Measurements from ENCODE around the gene PTBP3.

DNA sequence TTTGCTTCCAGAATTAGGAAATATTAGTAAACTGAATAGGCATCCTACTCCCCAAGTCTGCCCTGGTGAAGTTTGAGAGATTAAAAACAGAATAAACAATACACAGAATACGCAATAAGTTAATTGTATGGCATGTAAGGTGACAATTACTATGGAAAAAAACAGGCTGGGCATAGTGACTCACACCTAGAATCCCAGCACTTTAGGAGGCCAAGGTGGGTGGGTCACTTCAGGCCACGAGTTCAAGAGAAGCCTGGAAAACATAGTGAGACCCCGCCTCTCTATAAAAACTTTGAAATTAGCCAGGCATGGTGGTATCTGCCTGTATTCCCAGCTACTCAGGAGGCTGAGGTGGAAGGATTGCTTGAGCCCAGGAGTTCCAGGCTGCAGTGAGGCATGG is 94.1 kb downstream of the PTBP3 start:
- no peak for TF ChIP-seq ATF1 (CRISPR knock-in tag; IDR thresholded peaks at IDR 0.05)
- TF ChIP-seq ELF4 (CRISPR knock-in tag; IDR thresholded peaks at IDR 0.05; ENCODE audit: low read depth): no peak
- TF ChIP-seq, protein P1, sequence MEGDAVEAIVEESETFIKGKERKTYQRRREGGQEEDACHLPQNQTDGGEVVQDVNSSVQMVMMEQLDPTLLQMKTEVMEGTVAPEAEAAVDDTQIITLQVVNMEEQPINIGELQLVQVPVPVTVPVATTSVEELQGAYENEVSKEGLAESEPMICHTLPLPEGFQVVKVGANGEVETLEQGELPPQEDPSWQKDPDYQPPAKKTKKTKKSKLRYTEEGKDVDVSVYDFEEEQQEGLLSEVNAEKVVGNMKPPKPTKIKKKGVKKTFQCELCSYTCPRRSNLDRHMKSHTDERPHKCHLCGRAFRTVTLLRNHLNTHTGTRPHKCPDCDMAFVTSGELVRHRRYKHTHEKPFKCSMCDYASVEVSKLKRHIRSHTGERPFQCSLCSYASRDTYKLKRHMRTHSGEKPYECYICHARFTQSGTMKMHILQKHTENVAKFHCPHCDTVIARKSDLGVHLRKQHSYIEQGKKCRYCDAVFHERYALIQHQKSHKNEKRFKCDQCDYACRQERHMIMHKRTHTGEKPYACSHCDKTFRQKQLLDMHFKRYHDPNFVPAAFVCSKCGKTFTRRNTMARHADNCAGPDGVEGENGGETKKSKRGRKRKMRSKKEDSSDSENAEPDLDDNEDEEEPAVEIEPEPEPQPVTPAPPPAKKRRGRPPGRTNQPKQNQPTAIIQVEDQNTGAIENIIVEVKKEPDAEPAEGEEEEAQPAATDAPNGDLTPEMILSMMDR (IDR thresholded peaks at IDR 0.05): no peak
- no peak for TF ChIP-seq CBFB (CRISPR knock-in tag; IDR thresholded peaks at IDR 0.05; ENCODE audit: low read depth)
- no peak for TF ChIP-seq SP1 (CRISPR knock-in tag; conservative IDR thresholded peaks at IDR 0.05)
- TF ChIP-seq CREB1 (CRISPR knock-in tag; IDR thresholded peaks at IDR 0.05): no peak
- no peak for TF ChIP-seq FOXP1 (CRISPR knock-in tag; IDR thresholded peaks at IDR 0.05; ENCODE audit: borderline replicate concordance)
- TF ChIP-seq, protein P2, sequence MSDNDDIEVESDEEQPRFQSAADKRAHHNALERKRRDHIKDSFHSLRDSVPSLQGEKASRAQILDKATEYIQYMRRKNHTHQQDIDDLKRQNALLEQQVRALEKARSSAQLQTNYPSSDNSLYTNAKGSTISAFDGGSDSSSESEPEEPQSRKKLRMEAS (CRISPR knock-in tag; IDR thresholded peaks at IDR 0.05): no peak
- TF ChIP-seq JUN (CRISPR knock-in tag; IDR thresholded peaks at IDR 0.05): no peak
- TF ChIP-seq FOXJ3 (CRISPR knock-in tag; IDR thresholded peaks at IDR 0.05; ENCODE audit: borderline replicate concordance): no peak
- TF ChIP-seq, protein P3, sequence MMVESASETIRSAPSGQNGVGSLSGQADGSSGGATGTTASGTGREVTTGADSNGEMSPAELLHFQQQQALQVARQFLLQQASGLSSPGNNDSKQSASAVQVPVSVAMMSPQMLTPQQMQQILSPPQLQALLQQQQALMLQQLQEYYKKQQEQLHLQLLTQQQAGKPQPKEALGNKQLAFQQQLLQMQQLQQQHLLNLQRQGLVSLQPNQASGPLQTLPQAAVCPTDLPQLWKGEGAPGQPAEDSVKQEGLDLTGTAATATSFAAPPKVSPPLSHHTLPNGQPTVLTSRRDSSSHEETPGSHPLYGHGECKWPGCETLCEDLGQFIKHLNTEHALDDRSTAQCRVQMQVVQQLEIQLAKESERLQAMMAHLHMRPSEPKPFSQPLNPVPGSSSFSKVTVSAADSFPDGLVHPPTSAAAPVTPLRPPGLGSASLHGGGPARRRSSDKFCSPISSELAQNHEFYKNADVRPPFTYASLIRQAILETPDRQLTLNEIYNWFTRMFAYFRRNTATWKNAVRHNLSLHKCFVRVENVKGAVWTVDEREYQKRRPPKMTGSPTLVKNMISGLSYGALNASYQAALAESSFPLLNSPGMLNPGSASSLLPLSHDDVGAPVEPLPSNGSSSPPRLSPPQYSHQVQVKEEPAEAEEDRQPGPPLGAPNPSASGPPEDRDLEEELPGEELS (CRISPR knock-in tag; IDR thresholded peaks at IDR 0.05): no peak
- TF ChIP-seq, protein P4, sequence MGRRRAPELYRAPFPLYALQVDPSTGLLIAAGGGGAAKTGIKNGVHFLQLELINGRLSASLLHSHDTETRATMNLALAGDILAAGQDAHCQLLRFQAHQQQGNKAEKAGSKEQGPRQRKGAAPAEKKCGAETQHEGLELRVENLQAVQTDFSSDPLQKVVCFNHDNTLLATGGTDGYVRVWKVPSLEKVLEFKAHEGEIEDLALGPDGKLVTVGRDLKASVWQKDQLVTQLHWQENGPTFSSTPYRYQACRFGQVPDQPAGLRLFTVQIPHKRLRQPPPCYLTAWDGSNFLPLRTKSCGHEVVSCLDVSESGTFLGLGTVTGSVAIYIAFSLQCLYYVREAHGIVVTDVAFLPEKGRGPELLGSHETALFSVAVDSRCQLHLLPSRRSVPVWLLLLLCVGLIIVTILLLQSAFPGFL (CRISPR knock-in tag; IDR thresholded peaks at IDR 0.05; ENCODE audit: borderline replicate concordance): no peak
- TF ChIP-seq RELA (CRISPR knock-in tag; IDR thresholded peaks at IDR 0.05; ENCODE audit: borderline replicate concordance): no peak
- TF ChIP-seq, protein P5, sequence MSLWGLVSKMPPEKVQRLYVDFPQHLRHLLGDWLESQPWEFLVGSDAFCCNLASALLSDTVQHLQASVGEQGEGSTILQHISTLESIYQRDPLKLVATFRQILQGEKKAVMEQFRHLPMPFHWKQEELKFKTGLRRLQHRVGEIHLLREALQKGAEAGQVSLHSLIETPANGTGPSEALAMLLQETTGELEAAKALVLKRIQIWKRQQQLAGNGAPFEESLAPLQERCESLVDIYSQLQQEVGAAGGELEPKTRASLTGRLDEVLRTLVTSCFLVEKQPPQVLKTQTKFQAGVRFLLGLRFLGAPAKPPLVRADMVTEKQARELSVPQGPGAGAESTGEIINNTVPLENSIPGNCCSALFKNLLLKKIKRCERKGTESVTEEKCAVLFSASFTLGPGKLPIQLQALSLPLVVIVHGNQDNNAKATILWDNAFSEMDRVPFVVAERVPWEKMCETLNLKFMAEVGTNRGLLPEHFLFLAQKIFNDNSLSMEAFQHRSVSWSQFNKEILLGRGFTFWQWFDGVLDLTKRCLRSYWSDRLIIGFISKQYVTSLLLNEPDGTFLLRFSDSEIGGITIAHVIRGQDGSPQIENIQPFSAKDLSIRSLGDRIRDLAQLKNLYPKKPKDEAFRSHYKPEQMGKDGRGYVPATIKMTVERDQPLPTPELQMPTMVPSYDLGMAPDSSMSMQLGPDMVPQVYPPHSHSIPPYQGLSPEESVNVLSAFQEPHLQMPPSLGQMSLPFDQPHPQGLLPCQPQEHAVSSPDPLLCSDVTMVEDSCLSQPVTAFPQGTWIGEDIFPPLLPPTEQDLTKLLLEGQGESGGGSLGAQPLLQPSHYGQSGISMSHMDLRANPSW (CRISPR knock-in tag; conservative IDR thresholded peaks at IDR 0.05; ENCODE audit: low read depth): no peak
